Measurements from ENCODE around the gene HSP90AB1.

HSP90AB1 gene

GRCh38 chr6:44272999-44273566 is 26.2 kb downstream of the HSP90AB1 start:
- no peak overlapping the region for H3K9ac ChIP-seq (ENCODE audit: low read length)
- H3K9me3 ChIP-seq (ENCODE audit: control insufficient read depth, insufficient read depth, low read depth, low read length) = no peaks in the 10 kb centered on the region
- peaks cover 92% of the 10 kb centered on the region for H3K27me3 ChIP-seq (ENCODE audit: control insufficient read depth, insufficient read depth, low read length)
- no peaks in the 10 kb centered on the region for H3K36me3 ChIP-seq (ENCODE audit: control insufficient read depth, insufficient read depth, low read length)
- H3K27ac ChIP-seq (ENCODE audit: low read depth, low read length) = no peak overlapping the region
- H3K4me3 ChIP-seq (ENCODE audit: low read depth, low read length) = no peak overlapping the region
- H3K4me1 ChIP-seq (ENCODE audit: control insufficient read depth, insufficient read depth, low read length) = peaks cover 21% of the 10 kb centered on the region

DNA sequence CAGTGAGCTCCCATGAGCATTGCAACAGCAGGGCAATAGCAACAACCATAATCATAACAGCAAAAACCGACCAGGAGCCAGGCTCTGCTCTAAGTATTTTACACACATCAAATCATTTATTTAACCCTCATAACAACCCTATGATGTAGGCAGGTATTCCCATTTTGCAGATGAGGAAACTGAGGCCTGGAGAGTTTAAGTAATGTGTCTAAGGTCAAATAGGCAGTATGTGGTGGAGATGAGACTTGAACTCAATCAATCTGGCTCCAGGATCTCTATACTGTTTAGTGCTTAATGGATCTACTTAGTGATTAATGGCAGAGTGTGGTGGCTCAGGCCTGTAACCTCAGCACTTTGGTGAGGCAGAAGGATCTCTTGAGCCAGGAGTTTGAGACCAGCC is 26.7 kb downstream of the HSP90AB1 start:
- peaks cover 93% of the 10 kb centered on the region for H3K27me3 ChIP-seq (ENCODE audit: control insufficient read depth, insufficient read depth, low read length)
- no peaks in the 10 kb centered on the region for H3K36me3 ChIP-seq (ENCODE audit: control insufficient read depth, insufficient read depth, low read length)
- H3K27ac ChIP-seq (ENCODE audit: low read depth, low read length) = no peak overlapping the region
- no peaks in the 10 kb centered on the region for H3K9me3 ChIP-seq (ENCODE audit: control insufficient read depth, insufficient read depth, low read depth, low read length)
- no peak overlapping the region for H3K4me3 ChIP-seq (ENCODE audit: low read depth, low read length)
- H3K4me1 ChIP-seq (ENCODE audit: control insufficient read depth, insufficient read depth, low read length) = peaks cover 16% of the 10 kb centered on the region
- H3K9ac ChIP-seq (ENCODE audit: low read length) = no peak overlapping the region

GRCh38 chr6:44275271-44275748 is 28.4 kb downstream of the HSP90AB1 start:
- Histone ChIP-seq H3K4me3 (ENCODE audit: low read depth, low read length) (no peak overlapping the region), H3K9me3 (ENCODE audit: control insufficient read depth, insufficient read depth, low read depth, low read length) (no peaks in the 10 kb centered on the region), H3K4me1 (ENCODE audit: control insufficient read depth, insufficient read depth, low read length) (peaks cover 13% of the 10 kb centered on the region), H3K9ac (ENCODE audit: low read length) (no peak overlapping the region), H3K36me3 (ENCODE audit: control insufficient read depth, insufficient read depth, low read length) (no peaks in the 10 kb centered on the region), H3K27me3 (ENCODE audit: control insufficient read depth, insufficient read depth, low read length) (peaks cover 94% of the 10 kb centered on the region), H3K27ac (ENCODE audit: low read depth, low read length) (no peak overlapping the region)

DNA sequence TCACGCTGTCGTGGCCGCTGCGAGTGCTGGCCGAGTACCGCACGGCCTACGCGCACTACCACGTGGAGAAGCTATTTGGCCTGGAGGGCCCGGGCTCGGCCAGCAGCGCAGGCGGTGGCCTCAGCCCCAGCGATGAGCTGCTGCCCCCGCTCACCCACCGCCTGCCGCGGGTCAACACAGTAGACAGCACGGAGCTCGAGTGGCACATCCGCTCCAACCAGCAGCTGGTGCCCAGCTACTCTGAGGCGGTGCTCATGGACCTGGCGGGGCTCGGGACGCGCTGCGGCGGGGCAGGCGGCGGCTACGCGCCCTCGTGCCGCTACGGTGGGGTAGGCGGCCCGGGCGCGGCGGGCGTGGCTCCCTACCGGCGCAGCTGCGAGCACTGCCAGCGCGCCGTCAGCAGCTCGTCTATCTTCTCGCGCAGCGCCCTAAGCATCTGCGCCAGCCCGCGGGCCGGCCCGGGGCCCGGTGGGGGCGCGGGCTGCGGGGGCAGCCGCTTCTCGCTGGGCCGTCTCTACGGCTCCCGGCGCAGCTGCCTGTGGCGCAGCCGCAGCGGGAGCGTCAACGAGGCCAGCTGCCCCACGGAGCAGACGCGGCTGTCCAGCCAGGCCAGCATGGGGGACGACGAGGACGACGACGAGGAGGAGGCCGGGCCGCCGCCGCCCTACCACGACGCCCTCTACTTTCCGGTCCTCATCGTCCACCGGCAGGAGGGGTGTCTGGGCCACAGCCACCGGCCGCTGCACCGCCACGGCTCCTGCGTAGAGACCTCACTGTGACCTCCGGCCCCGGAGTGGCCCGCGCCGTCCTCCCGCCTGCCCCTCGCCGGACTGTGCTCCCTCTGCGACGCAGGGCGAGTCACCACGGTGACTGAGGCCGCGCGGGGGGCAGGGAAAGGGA is 29.1 kb downstream of the HSP90AB1 start:
- H3K27ac ChIP-seq (ENCODE audit: low read depth, low read length) = no peak overlapping the region
- peaks cover 13% of the 10 kb centered on the region for H3K4me1 ChIP-seq (ENCODE audit: control insufficient read depth, insufficient read depth, low read length)
- no peaks in the 10 kb centered on the region for H3K36me3 ChIP-seq (ENCODE audit: control insufficient read depth, insufficient read depth, low read length)
- peak overlapping the region; percentile 48 for H3K4me3 ChIP-seq (ENCODE audit: low read depth, low read length)
- peaks cover 100% of the 10 kb centered on the region for H3K27me3 ChIP-seq (ENCODE audit: control insufficient read depth, insufficient read depth, low read length)
- H3K9ac ChIP-seq (ENCODE audit: low read length) = peak overlapping the region; percentile 18
- no peaks in the 10 kb centered on the region for H3K9me3 ChIP-seq (ENCODE audit: control insufficient read depth, insufficient read depth, low read depth, low read length)

- Histone ChIP-seq H3K4me3 (ENCODE audit: low read depth, low read length) (no peak overlapping the region), H3K9me3 (ENCODE audit: control insufficient read depth, insufficient read depth, low read depth, low read length) (no peaks in the 10 kb centered on the region), H3K9ac (ENCODE audit: low read length) (no peak overlapping the region), H3K27me3 (ENCODE audit: control insufficient read depth, insufficient read depth, low read length) (peaks cover 100% of the 10 kb centered on the region), H3K27ac (ENCODE audit: low read depth, low read length) (no peak overlapping the region), H3K36me3 (ENCODE audit: control insufficient read depth, insufficient read depth, low read length) (no peaks in the 10 kb centered on the region), H3K4me1 (ENCODE audit: control insufficient read depth, insufficient read depth, low read length) (peaks cover 6% of the 10 kb centered on the region; the same call in 1 of the 2 replicates)
Measured at GRCh38 chr6:44276667-44277640, 30.1 kb downstream of the HSP90AB1 start.

GRCh38 chr6:44277763-44278162 is 30.9 kb downstream of the HSP90AB1 start:
- Histone ChIP-seq H3K9me3 (ENCODE audit: control insufficient read depth, insufficient read depth, low read depth, low read length) (no peaks in the 10 kb centered on the region), H3K36me3 (ENCODE audit: control insufficient read depth, insufficient read depth, low read length) (no peaks in the 10 kb centered on the region), H3K27ac (ENCODE audit: low read depth, low read length) (no peak overlapping the region), H3K9ac (ENCODE audit: low read length) (no peak overlapping the region), H3K27me3 (ENCODE audit: control insufficient read depth, insufficient read depth, low read length) (peaks cover 98% of the 10 kb centered on the region), H3K4me1 (ENCODE audit: control insufficient read depth, insufficient read depth, low read length) (peaks cover 6% of the 10 kb centered on the region; the same call in 1 of the 2 replicates), H3K4me3 (ENCODE audit: low read depth, low read length) (no peak overlapping the region)

GRCh38 chr6:44278315-44278714 is 31.4 kb downstream of the HSP90AB1 start:
- H3K9ac ChIP-seq (ENCODE audit: low read length) = no peak overlapping the region
- H3K27me3 ChIP-seq (ENCODE audit: control insufficient read depth, insufficient read depth, low read length) = peaks cover 98% of the 10 kb centered on the region
- H3K27ac ChIP-seq (ENCODE audit: low read depth, low read length) = no peak overlapping the region
- H3K4me3 ChIP-seq (ENCODE audit: low read depth, low read length) = no peak overlapping the region
- H3K36me3 ChIP-seq (ENCODE audit: control insufficient read depth, insufficient read depth, low read length) = no peaks in the 10 kb centered on the region
- peaks cover 6% of the 10 kb centered on the region; the same call in 1 of the 2 replicates for H3K4me1 ChIP-seq (ENCODE audit: control insufficient read depth, insufficient read depth, low read length)
- H3K9me3 ChIP-seq (ENCODE audit: control insufficient read depth, insufficient read depth, low read depth, low read length) = no peaks in the 10 kb centered on the region

GRCh38 chr6:44278774-44279697 is 32.1 kb downstream of the HSP90AB1 start:
- no peaks in the 10 kb centered on the region for H3K9me3 ChIP-seq (ENCODE audit: control insufficient read depth, insufficient read depth, low read depth, low read length)
- H3K27me3 ChIP-seq (ENCODE audit: control insufficient read depth, insufficient read depth, low read length) = peaks cover 98% of the 10 kb centered on the region
- H3K9ac ChIP-seq (ENCODE audit: low read length) = no peak overlapping the region
- peaks cover 6% of the 10 kb centered on the region; the same call in 1 of the 2 replicates for H3K4me1 ChIP-seq (ENCODE audit: control insufficient read depth, insufficient read depth, low read length)
- H3K36me3 ChIP-seq (ENCODE audit: control insufficient read depth, insufficient read depth, low read length) = no peaks in the 10 kb centered on the region
- no peak overlapping the region for H3K4me3 ChIP-seq (ENCODE audit: low read depth, low read length)
- no peak overlapping the region for H3K27ac ChIP-seq (ENCODE audit: low read depth, low read length)

GRCh38 chr6:44284121-44284520 is 37.2 kb downstream of the HSP90AB1 start:
- Histone ChIP-seq H3K4me1 (ENCODE audit: control insufficient read depth, insufficient read depth, low read length) (no peaks in the 10 kb centered on the region), H3K27me3 (ENCODE audit: control insufficient read depth, insufficient read depth, low read length) (peaks cover 94% of the 10 kb centered on the region), H3K9me3 (ENCODE audit: control insufficient read depth, insufficient read depth, low read depth, low read length) (no peaks in the 10 kb centered on the region), H3K27ac (ENCODE audit: low read depth, low read length) (no peak overlapping the region), H3K4me3 (ENCODE audit: low read depth, low read length) (no peak overlapping the region), H3K36me3 (ENCODE audit: control insufficient read depth, insufficient read depth, low read length) (no peaks in the 10 kb centered on the region), H3K9ac (ENCODE audit: low read length) (no peak overlapping the region)

DNA sequence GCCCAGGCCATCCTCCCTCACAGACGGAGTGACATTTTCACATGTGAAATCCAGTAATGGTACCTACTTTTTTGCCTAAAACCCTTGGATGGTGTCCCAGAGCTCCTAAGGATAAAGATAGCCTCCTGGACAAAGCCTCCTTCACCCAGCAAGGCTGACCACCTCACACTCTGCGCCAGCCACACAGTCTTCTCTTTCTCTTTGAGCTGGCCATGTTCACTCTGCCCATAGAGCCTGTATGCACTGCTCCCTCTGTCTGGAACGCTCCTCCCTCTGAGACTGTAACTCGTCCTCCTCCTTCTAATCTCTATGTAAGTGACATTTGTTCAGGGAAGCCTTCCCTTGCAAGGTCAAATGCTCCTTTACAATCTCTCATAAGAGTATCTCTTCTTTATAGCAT is 38.0 kb downstream of the HSP90AB1 start:
- no peak overlapping the region for H3K27ac ChIP-seq (ENCODE audit: low read depth, low read length)
- no peak overlapping the region for H3K4me3 ChIP-seq (ENCODE audit: low read depth, low read length)
- no peaks in the 10 kb centered on the region for H3K9me3 ChIP-seq (ENCODE audit: control insufficient read depth, insufficient read depth, low read depth, low read length)
- H3K36me3 ChIP-seq (ENCODE audit: control insufficient read depth, insufficient read depth, low read length) = no peaks in the 10 kb centered on the region
- no peak overlapping the region for H3K9ac ChIP-seq (ENCODE audit: low read length)
- H3K27me3 ChIP-seq (ENCODE audit: control insufficient read depth, insufficient read depth, low read length) = peaks cover 92% of the 10 kb centered on the region
- no peaks in the 10 kb centered on the region for H3K4me1 ChIP-seq (ENCODE audit: control insufficient read depth, insufficient read depth, low read length)

All from HUES6 (cell line).